NCI-H1694 (cell line): ENCODE data around the gene FMC1.
"Not testable (repeated sequence)": the region's sequence is repeated elsewhere in the genome, so short reads cannot be mapped to it uniquely, and the experiment has no call there.

ENCODE experiments used
- DNase-seq: peaks from one replicate; lab custom pipeline; 2025; lab: John Stamatoyannopoulos, UW

The FMC1 gene

GRCh38 chr7:139341058-139341775 lies at the start of gene FMC1:
FMC1 (plus strand) TSS chr7:139341337; CDS start chr7:139341385, 48 bp downstream.
- DNase-seq: peak; percentile 91

DNA sequence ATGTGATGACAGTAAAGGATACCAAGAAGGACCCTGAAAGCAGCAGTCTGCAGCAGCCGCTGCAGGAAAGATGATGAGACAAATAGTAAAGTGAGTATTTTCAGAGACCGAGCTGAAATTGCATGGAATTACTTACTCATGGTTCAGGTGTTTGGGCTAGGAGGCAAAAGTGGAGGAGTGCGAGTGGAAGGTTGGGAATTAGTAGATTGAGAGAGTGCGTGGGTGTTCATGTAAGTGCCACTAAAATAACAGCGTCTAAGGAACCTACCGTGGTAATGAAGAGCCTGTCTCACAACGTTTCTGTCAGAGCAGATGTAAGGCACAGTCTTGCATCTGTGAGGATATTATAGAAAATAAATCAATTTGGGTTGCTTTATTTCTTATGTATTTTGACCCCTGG lies 48.3 kb upstream of the FMC1 start:
- DNase-seq: no peak

DNA sequence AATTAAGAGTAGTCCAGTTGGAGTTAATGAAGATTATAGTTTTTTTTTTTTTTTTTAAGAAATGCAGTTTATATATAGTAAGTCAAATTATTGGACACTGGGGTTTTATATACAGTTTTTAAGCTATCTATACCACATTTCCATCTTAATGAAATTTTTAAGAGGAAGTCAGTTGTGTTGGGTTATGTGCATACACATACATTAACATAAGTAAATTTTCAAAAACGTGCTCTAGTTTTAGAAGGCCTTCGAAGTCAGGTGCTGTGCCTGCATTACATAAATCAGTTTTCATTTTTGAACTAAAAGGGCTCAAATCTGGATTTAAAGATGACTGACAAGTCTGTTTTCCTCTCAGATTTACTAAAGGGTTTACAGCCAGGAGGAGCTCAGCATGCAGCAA lies 47.6 kb upstream of the FMC1 start:
- no peak for DNase-seq

DNA sequence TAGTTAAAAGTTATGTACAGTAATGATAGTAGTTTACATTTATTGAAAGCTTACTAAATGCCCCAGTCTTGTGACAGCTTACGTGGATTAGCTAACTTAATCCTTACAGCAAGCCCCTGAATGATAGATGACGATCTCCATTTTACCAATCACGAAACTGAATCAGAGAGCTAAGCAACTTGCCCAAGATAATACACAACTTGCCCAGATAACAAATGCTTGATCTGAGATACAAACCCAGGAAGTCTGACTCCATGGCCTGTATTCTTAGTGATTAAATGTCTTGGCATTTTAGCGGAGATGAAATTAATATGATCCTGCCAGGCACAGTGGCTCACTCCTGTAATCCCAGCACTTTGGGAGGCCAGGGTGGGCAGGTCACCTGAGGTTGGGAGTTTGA lies 46.9 kb upstream of the FMC1 start:
- DNase-seq: no peak

DNA sequence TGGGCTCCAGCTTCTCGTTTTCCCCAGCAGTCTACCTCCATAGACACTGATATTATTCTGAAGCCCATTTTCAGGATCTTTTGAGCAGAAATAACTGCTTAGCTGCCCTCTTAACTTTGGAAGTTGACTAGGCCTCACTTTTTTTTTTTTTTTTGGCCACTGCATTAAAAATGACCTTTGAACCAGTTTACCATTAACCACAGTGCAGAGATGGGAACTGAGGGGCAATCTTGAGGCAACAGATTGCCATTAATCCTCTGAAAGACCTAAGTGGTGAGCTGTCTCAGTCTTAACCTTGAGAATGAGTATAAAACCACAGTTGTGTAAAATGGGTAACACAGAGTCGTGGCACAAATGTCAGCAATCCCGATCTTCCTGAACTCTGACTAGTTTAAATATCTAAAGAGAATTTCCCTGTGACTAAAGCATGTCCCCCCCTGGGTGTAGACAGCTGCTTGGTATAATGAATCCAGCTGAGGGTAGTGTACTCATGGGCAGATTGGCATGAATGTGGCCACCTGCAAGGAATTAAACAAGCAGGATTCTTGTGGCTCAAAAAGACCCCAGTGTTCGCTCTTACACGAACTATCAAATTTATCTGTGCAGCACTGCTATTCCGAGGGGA lies 46.1 kb upstream of the FMC1 start:
- DNase-seq: no peak

DNA sequence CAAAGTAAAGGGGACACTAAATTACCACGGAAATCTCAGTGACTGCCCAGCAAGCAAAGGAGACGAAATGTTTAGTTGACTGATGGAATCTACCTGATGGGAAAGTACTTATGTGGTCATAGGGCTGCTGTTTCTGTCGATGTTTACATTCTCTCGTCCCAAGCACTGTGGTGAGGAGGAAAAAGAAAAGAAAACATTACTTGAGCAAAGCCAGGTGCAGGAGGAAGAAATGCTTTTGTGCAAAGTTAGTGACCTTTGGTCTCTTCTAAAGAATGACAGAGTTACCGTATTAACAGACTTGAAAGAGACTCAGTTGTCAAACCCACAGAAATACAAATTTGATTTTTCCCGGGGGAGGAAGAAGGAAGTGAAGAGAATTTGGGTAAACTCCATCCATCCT lies 43.3 kb upstream of the FMC1 start:
- DNase-seq: no peak

DNA sequence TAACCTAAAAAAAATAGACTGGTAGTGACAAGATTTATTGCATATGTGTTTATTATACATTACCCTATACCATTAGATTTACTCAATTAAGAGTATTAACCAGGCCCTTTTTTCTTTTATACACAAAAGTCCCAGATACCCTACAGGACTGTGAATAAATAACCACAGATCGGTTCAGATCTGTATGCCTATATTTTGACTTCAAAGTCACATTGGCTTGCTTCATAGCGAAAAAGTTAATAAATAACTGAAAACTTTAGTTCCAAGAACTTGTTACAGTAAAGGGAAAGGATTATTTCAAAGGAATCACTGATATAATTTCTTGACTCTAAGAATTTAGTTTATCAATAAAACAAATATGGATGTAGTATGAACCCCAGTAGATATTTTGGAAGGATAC lies 41.8 kb upstream of the FMC1 start:
- no peak for DNase-seq

DNA sequence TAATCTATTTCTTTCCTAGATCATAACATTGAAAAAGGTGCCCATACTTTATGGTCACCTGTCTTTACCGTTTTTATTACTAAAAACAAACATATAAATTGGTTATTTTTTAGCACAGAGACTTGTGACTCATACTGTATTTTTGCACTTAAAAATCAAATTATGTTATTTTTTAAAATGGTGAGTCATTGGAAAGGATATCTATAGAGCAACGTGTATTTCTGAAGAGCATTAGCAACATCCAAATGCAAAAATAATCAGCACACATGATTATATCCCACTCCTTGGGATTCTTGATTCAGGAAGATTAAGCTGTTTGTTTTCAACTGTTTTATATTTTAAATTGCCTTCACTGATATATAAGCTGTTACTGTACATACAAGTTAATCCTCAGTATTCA lies 40.7 kb upstream of the FMC1 start:
- DNase-seq: no peak

GRCh38 chr7:139304517-139304916 lies 36.6 kb upstream of the FMC1 start:
- DNase-seq: no peak

GRCh38 chr7:139317939-139318505 lies 23.1 kb upstream of the FMC1 start:
- no peak for DNase-seq

DNA sequence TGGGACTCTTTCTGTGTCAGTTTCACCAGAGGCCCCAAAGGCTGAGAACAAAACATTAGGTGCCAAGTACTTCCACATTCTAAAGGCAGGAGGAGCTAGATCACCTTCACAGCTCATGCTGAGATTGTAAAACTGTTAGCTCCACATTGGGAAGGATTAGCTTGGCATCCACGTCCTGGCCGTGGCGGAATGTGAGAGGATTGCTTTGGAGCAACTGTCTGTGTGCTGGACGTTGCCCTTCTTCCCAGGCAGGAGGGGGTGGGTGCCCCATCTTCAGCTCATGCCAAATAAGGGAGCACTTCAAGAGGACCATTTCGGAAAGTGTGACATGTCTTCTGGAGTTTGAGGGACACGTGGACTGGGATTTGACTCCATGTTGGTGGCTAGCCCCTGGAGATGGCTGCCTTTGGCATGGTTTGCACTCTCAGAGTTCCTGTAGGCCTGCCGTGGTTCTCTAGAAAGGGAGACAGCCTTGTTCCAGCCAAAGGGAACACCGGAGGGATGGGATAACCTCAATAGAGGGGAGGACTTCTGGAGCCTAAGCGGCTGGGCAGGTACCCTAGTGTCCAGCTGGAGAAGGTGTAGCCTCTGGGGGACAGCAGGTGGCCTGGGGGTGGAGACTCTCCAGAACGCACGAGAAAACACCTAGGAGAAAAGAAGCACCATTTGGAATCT lies 19.9 kb upstream of the FMC1 start:
- DNase-seq: no peak

DNA sequence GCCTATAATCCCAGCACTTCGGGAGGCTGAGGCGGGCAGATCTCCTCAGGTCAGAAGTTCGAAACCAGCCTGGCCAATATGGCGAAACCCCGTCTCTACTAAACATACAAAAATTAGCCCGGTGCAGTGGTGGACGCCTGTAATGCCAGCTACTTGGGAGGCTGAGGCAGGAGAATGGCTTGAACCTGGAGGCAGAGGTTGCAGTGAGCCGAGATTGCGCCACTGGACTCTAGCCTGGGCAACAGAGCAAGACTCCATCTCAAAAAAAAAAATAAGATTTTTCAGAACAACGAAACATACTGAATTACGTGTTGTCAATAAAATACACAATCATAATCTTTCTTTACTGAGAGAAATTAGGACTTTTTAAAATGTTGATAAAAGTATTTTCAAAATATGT lies 16.4 kb upstream of the FMC1 start:
- not testable (repeated sequence) for DNase-seq

GRCh38 chr7:139328375-139328774 lies 12.8 kb upstream of the FMC1 start:
- no peak for DNase-seq

- no peak for DNase-seq
These were observed 12.0 kb upstream of the FMC1 start for GRCh38 chr7:139329119-139329518.

GRCh38 chr7:139330333-139331030 lies 10.7 kb upstream of the FMC1 start:
- no peak for DNase-seq

DNA sequence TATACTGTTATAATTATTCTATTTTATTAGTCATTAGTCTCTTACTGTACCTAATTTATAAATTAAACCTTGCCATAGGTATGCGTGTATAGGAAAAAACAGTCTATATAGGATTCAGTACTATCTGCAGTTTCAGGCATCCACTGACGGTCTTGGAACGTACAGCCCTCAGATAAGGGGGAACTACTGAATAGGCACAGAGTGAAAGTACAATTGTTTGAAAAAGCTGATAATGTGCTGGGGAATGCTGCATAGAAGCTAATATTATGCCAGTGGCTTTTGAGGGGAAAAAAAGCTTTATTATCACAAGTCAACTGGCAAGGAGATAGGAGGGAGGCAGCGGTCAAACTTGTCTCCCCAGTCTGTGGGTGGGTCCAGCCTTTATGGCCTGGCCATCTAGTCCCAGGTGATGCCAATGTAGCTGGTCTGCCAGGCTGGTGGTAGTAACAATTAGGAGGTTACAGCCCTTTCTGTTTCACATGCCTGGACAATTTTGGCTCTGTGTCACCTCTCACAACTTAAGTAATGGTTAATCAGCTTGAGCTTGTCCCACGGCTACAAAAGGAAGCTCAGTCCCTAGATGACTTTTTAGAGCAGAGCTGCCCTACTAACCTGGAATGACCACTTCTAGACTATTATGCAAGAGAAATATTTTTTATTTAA lies 8.3 kb upstream of the FMC1 start:
- DNase-seq: no peak

- not testable (repeated sequence) for DNase-seq
These were observed 7.7 kb upstream of the FMC1 start for GRCh38 chr7:139333443-139333842.

DNA sequence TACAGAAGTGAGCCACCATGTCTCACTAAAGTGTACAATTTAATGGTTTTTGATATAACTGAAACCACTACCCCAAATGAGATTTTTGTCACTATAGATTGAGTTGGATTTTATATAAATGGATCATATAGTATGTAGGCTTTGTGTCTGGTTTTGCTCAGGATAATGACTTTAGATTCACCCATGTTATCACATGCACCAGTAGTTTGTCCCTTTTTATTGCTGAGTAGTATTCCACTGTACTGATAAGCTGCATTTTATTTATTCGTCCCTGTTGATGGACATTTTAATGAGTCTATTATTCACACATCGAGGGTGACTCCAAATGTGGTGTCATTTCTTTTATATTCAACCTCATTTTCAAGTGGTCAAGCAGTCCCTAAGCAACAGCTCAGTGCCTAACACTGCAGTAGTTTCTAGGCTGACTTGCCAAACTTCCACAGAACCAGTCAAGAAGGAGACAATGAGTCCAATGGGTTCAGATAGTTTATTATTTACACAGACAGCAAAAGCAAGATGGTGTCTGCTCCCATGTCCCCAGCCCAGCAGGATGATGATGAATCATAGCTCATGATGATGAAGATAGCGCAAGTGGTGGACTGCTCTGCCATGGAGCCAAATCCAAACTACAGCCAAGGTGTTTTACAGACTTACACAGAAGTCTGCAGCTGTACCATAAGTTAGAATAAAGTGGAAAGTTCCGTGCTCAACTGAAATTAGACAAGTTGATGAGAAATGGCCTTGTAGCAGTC lies 6.6 kb upstream of the FMC1 start:
- DNase-seq: no peak

DNA sequence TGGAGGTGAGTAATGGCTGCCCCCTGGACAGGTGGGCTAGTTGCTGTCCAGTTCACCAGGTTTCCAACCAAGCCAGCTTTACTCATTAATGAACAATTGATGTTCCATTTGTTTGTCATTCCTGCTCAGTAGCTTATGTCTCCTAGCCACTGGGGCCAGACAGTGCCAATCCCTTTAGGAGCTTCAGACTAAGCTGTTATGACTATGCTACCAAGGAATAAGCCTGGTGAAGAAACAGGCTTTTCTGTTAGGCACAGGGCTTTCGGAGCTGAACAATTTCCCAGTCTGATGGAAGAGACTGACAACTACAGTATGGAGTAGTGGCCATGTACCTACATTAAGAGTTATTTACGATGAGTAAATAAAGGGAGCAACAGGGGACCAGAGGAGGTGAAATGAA lies 2.1 kb upstream of the FMC1 start:
- DNase-seq: no peak

DNA sequence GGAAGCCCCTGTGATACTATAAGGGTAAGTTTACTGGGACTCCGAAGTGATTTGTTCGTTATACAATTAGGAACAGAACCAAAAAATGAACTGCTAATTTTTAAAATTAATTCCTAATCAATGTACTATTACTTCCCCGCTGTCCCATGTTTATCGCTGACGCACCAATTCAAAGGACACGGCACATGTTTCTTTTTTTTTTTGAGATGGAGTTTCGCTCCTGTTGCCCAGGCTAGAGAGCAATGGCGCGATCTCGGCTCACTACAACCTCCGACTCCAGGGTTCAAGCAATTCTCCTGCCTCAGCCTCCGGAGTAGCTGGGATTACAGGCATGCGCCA lies 1.5 kb upstream of the FMC1 start:
- no peak for DNase-seq
